Hippocampal formation (tissue), 2 donors: ENCODE results near the gene NACC2.

ENCODE experiments used
- DNase-seq, 2 donors: peaks; one replicate each; lab custom pipeline; 2025; lab: John Stamatoyannopoulos, UW

Gene NACC2

GRCh38 chr9:136057236-136058081 lies 37.6 kb downstream of the NACC2 start:
- DNase-seq: no peak

DNA sequence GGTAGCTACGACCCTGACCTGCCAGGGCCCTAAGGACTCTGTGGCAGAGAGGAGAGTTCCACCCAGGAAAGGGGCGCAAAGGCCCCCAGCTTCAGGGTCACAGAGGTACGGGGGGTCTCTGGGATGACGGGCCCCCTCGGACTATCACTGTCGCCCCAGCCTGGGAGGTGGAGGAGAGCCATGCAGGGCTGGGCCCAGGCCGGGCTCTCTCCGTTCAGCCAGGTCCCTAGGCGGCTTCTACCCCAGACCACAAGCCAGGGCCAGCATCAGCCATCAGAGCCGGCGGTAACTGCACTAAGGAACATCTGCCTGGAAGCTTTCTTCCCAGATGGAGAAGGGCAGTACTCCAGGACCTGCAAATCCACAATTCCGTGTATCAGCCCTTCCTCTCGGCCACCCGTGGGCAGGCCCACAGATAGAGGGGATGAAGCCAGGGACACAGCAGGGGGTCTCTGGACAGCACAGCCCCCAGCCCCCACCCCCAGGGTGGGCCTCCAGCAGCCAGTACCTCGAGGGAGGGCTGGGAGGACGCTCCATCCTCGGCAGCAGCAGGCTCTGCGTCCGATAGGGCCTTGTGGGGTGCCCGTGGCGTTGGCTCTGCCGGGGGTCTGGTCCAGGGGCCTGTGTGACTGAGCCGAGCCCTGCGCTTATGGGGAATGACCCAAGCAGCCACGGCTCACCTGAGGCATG lies 38.4 kb downstream of the NACC2 start:
- DNase-seq: no peak

DNA sequence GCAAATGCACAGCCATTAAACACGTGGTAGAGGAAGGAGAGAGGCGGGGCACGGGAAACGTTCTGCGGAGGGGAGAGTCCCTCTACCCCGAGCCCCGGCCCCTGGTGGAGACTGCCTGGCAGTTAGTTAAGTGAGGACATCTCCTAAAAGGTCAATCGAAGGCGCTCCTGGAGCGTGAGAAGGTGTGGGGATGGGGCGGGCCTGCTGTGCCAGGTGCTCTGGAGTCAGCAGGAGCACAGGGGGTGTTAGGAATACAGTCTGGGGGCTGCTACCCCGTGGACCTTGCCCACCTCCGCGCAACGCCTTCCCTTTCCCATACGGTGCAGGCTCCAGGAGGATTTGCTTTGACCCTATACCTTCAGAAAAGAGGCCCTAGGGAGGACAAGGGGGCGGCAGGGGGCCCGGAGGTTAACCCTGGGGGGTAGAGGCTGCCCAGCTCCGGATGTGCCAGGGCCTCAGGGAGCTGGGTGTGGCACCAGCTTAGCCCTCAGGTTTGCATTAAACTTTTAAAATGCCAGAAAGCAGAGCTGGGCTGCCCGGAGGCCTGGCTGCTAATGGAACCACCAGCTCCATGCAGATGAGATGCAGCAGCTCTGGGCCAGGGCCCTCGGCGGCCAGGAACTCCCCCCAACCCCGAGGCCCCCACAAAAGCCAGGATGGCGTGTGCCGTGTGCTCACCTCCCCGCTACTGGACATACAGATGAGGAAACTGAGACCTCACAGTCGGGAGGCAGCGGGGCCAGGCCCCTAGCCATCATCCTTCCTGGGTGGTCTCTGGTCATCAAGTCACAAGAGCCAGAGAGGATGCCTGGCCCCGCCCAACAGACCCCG lies 39.2 kb downstream of the NACC2 start:
- no peak for DNase-seq

GRCh38 chr9:136054798-136055714 lies 40.0 kb downstream of the NACC2 start:
- DNase-seq: no peak

GRCh38 chr9:136054146-136054545 lies 40.9 kb downstream of the NACC2 start:
- no peak for DNase-seq

GRCh38 chr9:136053757-136054142 lies 41.3 kb downstream of the NACC2 start:
- no peak for DNase-seq

DNA sequence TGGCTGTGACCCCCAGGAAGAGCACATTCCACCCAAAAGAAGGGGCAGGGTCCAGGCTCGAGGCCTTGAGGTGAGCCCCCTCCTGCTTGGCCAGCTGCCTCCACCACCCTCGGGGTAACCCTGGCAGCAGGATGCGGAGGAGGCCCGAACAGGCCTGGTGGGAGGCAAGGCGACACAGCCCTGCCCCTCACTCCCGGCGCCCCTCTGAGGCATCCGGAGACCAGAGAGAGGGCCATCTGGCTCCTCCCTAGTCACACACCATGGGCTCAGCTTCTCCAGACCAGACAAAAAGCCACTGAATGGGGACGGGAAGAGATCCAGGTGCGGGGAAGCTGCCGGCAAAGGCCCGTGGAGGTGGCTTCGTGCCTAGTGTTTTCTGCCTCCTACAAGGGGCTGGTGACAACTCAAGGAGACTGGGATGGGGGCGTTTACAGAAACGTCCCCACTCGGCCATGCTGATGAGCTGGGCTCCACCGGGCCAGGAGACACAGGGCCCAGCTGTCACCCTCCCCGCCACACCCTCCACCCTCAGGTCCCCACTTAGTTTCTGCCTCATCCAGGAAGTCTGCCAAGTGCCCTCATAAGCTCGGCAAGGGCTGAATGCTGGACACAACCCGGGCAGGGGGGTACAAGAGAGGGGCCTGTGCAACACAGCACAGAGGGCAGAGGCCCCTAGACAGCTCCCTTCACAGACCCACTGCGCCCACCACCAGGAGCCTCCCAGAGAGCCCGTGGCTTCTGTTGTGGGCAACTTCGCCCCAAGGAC lies 41.9 kb downstream of the NACC2 start:
- DNase-seq: no peak

GRCh38 chr9:136052472-136052880 lies 42.6 kb downstream of the NACC2 start:
- peak; percentile 46 to 66 for DNase-seq

DNA sequence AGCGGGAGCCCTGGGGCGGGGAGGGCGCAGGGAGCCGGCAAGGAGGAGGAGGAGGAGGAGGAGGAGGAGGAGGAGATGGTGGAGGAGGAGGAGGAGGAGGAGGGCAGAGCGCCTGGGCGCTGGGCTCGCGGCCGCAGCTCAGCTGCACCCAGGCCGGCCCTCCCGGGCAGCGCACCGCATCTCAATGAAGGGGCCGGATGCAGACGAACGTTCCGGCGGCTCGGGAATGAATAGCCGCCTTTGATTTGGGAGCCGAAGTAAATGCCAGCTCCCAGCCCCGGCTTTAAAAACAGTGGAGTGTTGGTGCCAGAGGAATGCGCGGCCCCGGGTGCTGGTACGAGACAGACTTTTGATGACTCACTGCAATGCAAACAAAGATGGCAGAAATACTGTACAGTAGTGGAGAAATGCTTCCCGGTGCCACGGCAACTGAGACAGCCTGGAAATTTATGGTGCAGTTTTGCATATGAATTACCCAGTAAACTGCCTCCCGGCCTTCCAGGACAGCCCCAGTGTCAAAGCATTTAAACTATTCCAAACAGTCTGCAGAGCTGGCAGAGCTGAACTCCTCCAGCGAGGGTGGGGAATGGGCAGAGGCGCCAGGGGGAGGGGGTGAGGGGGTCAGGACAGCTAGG lies 43.1 kb downstream of the NACC2 start:
- peak; percentile 92 for DNase-seq

DNA sequence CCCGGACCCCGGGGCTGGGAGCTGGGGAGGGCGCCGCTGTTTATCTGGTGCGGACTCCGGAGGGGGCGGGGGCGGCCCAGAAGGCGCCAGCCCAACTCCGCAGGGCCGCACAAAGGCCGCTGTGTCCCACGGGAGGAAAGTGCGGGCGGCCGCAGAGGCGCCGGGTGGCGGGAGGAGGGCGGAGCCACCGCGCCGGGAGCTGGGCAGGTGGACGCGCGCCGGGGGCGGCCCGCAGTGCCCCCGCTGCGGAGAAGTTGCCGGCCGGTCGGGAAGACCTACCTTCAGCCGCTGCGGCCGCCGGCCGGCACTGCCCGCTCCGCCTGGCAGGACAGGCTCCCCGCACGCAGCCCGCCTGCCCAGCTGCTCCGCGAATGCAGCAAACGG lies 43.6 kb downstream of the NACC2 start:
- DNase-seq: peak; percentile 56 to 85

DNA sequence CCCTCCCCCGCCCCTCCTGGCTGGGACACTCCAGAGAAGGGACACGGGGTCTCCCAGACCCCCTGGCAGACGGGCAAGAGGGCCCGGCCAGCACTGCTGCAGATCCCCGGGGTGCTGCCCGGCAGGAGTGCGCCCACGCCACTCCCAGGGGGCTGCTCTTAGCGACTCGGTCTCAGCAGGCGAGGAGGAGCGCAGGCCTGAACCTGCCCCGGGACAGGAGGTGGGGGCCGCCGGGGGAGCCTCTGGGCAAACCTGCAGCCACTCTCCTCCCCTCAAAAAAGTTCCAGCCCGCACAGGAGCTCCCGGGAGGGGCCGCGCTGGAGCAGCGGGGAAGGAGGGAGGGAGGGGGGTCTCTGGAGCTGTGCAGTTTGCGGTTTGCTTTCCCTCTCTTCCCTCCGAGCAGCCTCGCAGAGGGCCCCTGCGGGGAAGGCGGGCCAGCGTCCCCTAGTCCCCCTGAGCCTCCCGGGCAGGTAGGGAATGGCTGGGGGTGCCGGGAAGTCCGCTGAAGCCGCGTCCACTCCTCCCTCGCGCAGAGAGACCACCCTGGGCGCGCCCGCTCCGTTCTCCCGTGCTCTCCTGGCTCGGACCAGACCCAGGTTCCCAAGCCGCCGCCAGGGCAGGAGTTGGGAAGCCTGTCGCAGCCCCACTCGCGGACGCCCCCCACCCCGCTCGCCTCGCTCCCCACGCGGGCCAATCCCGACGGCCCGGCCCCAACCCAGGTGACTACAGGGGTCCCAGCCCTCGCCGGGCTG lies 44.2 kb downstream of the NACC2 start:
- no peak for DNase-seq

DNA sequence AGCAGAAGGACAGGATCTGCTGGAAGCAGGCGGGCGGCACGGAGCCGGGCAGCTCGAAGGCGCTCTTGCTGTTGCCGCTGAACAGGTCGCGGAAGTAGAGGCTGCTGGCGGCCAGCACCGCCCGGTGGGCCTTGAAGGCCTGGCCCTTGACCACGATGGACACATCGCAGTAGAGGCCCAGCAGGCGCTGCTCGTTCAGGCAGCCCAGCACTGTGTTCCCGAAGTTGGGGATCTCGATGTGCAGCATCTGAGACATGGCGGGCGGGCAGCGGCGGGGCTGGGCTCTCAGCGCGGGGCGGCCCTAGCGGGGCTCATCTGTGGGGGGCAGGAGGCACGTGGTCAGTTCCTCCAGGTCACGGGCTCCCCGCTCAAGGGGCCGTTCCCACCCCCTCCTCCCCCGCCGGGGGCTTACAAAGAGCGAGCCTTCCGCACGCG lies 44.8 kb downstream of the NACC2 start:
- DNase-seq: no peak

DNA sequence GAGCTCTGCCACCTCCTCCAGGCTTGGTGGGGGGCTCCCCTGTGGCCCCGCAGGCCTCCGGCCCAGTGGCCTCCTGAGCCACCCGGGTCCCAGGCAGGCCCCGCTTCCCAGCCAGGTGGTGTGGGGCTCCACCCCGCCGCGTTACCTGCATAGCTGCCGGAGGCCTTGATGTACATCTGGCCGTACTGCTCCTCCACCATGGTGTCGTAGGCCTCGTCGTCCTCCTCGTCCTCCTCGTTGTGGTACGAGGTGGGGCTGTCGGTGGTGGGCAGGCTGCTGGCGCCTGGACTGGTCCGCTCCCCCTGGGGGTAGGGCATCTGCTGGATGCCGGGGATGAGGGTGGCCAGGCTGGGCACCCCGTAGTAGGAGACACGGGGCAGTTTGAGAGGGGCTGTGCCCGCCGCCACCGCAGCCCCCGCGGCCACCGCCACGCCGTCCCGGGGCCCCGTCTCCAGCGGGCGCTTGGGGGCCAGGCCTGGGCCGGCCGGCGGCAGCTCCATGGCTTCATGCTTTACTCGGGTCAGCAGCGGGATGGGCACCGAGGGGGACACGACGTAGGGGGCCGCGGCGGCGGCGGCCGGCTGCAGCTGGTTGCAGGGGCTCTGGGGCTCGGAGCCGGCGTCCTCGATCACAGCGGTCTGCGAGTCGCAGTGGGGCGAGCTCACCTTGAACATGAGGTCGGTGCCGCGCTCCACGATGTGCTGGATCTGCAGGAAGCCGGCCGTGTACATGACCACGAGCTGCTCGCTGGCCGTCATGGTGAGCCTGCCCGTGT lies 45.4 kb downstream of the NACC2 start:
- no peak for DNase-seq

GRCh38 chr9:136048560-136049411 lies 46.3 kb downstream of the NACC2 start:
- DNase-seq: no peak

DNA sequence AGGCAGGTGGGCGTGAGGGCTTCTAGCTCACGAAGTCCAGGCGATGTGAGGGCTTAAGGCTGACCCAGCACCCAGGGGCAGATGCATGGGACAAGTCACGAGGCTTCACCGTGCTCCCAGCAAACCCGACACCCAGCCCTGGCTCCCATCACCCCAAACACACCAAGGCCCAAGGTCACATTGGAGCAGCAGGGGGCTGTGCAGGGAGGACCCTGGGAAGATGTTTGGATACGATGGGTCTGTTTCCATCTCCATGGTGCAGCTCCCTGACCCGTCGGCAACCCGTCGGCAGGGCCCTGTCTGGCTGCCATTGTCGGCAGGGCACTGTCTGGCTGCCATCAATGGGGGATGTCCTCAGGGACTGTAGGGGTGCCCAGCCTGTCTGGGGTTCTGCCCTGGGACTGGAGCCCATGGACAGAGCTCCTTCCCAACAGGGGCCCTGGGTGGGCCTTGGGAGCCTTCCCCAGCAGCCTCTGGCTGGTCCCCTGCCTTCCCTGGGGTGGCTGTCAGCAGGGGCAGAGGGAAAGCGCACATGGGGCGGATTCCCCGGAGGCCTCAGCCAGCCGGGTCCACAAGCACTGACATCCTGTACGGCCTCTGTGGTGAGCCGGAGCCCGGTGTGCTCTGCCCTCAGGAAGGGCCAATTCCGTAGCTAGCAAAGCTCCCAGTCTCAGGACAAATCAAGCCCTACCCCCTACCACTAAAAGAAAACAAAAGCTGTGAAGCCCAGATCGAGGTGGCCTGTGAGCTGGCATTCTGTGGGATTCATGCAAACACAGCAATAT lies 47.1 kb downstream of the NACC2 start:
- DNase-seq: no peak

DNA sequence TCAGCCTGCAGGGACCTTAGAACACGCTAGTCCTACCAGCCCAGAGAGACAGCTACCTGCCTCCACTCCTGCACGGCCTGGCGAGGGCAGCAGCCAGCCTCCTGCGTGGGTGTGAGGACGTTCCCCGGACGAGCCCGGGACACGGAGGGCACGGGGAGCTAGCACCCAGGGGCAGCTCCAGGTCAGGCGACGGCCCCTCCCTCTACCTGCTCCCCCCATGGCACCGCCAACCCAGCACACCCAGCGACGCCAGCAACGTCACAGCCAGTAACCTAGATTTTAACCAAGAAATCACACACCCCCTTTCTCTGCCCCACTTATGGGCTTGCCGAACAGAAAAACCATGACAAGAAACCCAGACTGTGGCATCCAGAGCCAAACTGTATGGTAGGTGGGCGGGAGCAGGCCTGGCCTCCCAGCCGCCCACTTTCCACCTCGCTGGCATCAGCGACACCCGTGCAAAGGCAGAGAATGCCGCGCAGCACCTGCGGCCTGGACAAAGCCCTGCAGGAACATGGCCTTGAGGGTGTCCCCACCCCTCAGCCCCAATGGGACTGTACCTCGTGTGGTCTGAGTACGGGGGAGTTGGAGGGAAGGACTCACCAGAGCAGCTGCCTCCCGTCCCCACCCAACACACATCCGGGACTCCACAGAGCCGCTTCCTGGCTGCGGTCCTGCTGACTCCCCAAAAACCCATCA lies 47.9 kb downstream of the NACC2 start:
- no peak for DNase-seq
